Fibroblast of peridontal ligament (primary cell): ENCODE data around the gene TAPBP.
A peak's percentile ranks its signal among the peaks of the same experiment; 100 is the strongest.
"Not testable (repeated sequence)": the region's sequence is repeated elsewhere in the genome, so short reads cannot be mapped to it uniquely, and the experiment has no call there.

ENCODE experiments used
- DNase-seq: peaks from one replicate; pipeline ENCODE4 v3.0.0-alpha.2; 2010; ENCODE audit errors: extremely low read depth

Gene TAPBP

DNA sequence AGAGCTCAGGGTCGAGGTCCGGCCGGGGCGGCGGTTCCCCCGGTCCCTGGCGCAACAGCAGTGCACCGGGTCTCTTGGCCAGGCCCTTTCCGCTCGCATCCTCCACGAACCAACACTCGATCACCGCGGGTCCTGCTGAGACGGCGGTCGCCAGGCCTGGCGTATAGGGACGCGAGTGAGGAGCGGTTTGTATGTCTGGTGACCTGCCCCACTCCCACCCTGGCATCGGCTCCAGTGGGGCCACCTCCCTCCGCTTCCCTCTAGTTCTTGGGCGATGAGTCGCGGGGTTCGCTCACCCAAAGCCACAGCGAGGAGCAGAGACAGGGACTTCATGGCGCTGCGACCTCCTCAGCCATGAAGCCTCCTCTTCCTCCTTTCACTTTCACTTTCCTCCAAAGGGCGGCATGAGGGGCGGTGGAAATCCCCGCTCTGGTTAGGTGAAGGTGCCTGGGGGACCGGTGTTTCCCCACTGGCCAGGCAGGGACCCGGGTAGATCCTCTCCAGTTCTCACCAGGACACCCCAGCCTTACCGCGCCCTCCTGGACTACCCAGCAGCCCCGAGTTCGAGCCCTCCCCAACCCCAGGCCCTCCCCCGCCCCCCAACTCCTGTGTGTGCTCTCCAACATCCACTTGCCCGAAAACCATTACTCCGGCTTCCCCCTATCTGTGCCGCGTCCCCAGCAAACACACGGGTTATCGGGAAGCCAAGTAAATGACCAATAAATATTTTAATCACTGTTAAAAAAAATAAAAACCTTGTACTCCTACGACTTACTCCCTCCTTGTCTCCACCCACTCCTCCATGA is at the start of gene TAPBP:
TAPBP (minus strand) TSS at position 370 of the 806 bp plus-strand sequence; CDS start at position 333, 37 bp downstream.
- DNase-seq = peak; percentile 55

DNA sequence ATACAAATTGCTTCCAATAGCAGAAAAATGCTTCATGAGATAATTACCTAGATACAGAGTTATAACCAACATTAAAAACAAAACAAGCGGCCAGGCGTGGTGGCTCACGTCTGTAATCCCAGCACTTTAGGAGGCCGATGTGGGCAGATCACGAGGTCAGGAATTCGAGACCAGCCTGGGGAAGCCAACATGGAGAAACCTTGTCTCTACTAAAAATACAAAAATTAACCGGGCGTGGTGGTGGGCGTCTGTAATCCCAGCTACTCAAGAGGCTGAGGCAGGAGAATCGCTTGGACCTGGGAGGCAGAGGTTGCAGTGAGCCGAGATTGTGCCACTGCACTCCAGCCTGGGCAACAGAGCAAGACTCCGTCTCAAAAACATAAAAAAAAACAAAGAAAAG is 49.6 kb upstream of the TAPBP start:
- not testable (repeated sequence) for DNase-seq

DNA sequence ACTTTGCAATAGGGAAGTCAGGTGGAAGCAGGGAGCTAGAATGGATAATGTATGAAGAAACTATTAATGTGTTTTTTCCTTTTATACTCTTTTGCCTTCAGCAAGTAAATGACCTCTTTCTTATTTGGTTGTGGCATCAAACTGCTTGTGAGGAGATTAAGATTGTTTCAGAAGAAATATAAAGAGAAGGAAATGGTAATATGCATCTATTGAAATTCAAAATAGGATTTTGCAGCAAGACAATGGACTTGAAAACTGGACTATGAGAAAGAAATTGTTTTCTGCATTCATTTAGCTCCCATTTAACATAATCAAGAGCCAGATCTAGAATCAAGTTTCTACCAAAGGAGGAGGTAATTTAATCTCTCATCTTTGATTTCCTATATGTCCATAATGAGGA is 45.5 kb upstream of the TAPBP start:
- DNase-seq = no peak

DNA sequence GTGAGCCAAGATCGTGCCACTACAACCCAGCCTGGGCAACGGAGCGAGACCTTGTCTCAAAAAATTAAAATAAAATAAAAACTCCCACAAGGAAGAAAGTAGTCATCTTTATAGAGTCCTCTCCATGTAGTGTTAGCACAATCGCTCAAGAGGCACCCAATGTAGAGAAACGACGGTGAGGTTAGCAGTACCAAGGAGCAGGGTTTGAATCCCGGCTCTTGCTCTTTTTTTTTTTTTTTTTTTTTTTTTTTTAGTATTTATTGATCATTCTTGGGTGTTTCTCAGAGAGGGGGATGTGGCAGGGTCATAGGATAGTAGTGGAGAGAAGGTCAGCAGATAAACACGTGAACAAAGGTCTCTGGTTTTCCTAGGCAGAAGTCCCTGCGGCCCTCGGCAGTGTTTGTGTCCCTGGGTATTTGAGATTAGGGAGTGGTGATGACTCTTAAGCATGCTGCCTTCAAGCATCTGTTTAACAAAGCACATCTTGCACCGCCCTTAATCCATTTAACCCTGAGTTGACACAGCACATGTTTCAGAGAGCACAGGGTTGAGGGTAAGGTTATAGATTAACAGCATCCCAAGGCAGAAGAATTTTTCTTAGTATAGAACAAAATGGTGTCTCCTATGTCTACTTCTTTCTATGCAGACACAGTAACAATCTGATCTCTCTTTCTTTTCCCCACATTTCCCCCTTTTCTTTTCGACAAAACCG is 43.4 kb upstream of the TAPBP start:
- not testable (repeated sequence) for DNase-seq

DNA sequence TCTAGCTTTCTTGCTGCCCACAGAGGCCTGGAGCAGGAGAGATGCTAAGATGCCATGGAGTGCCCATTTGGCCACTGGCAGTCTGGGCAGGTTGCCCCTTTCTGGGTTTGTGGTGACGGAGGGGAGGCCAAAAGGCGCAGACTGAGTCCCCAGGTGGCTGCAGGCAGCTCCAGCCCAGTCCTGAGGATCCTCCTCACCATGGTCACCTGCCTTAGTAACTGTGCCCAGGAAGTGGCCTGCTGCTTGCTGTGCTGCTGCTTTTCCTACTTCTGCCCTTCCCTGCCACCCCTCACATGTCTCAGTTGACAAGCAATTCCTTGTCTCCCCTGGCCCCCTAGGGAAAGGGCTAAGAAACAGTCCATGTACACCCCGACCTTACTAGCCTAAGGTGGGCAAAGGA is 42.4 kb upstream of the TAPBP start:
- no peak for DNase-seq

DNA sequence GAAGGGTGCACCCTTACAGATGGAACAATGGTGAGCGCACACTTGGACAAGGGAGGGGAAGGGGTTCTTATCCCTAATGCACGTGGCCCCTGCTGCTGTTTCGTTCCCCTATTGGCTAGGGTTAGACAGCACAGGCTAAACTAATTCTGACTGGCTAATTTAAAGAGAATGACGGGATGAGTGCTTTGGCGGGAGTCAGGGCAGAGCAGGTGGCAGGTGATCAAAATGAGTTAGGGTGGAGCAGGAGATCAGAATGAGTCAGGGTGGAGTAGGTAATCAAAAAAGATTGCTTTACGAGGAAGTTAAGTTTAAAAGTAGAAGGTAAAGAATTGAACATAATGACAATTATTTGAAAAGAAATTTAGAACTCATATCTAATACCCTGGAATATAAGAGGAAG is 42.0 kb upstream of the TAPBP start:
- not testable (repeated sequence) for DNase-seq

DNA sequence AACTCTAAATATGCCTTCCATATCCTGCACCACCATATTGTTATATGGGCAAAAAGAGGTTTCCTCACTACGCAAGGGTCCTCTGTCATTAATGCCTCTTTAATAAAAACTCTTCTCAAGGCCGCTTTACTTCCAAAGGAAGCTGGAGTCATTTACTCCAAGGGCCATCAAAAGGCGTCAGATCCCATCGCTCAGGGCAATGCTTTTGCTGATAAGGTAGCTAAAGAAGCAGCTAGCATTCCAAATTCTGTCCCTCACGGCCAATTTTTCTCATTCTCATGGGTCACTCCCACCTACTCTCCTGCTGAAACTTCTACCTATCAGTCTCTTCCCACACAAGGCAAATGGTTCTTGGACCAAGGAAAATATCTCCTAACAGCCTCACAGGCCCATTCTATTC is 33.9 kb upstream of the TAPBP start:
- no peak for DNase-seq

DNA sequence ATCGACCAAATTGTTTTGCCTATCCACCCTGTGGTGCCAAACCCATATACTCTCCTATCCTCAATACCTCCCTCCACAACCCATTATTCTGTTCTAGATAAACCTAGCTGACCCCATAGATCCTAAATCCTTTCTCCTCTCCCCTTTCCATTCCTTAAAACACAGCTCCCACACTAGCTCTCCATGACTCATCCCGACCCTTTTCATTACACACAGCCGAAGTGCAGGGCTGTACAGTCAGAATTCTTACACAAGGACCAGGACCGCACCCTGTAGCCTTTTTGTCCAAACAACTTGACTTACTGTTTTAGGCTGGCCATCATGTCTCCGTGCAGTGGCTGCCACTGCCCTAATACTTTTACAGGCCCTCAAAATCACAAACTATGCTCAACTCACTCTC is 33.1 kb upstream of the TAPBP start:
- DNase-seq = peak; percentile 60

DNA sequence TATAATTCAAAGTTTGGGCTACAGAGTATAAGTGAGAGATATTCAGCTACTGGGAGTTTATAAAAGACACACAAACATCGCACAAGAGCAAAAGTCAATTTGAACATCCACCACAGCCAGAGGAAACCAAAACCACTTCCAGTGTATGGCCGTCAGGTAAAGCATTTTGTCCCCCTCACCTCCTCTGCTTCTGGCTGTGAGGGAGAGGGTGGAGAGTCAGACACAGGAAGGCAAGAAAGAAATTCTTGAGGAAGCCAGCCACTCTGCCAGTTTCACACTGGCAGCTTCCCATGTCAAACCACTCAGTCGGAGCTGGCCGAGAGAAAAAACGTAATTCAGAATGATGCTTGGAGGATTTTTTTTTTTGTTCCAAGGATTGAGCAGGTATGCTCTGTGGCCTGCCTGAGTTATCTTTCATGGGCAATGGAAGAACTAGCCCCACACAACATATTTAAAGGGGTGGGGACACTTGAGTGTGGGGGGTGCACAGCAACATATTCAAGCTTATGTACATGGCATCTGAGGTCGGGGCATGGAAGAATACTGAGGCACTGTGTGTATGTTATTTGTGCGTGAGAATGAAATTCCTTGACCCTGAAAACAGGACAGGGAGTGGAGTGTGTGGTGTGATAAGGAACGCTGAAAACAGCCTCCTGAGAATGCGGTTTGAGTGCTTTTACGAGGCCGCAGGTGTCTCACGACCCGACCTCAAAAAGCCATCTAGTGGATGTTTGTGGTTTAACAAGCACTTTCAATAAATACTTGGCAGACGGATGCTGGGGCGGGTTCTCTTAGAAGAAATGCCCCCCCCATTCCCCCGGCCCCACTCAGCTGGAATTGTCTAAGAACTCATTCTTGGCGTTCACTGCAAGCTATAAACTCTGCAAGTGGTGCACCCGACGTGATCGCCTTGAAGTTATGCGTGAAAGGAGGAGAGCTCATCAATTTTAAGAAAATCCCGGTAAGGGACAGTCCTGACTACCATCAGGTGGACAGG is 31.1 kb upstream of the TAPBP start:
- peak; percentile 75 for DNase-seq

DNA sequence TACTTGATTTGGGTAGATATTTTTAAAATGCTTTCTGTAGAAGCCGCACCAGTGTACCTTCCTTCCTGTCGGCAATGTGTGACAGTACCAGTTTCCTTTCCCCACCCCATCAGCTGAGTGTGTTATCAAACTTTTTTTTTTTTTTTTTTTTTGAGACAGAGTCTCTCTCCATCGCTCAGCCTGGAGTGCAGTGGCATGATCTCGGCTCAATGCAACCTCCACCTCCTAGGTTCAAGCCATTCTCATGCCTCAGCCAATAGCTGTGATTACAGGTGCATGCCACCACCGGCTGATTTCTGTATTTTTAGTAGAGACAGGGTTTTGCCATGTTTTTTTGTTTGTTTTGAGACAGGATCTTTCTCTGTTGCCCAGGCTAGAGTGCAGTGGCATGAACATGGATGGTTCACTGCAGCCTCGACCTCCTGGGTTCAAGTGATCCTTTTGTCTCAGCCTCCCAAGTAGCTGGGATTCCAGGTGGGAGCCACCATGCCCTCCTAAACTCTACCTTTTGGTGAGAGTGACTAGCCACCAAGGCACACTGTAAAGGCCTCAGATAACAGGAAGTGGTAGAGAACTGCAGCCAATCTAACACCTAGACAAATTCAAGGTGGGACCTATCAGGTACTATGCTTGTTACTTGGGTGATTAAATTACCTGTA is 30.2 kb upstream of the TAPBP start:
- no peak for DNase-seq

DNA sequence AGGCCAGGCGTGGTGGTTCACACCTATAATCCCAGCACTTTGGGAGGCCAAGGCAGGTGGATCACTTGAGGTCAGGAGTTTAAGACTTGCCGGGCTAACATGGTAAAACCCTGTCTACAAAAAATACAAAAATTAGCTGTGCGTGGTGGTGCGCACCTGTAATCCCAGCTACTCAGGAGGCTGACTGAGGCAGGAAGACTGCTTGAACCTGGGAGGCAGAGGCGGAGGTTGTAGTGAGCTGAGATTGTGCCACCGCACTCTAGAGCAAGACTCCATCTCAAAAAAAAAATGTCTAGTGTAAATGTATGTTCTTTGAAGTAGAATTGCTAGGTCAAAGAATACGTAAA is 29.7 kb upstream of the TAPBP start:
- DNase-seq = not testable (repeated sequence)

DNA sequence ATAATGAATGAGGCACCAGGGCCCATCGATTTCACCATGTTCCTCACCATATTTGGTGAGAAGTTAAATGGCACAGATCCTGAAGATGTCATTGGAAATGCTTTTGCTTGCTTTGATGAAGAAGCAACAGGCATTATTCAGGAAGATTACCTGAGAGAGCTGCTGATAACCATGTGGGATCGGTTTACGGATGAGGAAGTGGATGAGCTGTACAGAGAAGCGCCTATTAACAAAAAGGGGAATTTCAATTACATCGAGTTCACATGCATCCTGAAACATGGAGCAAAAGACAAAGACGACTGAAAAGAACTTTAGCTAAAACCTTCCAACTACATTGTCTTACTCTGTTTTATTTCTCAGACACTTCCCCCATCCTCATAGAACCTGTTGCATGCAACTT is 25.3 kb upstream of the TAPBP start:
- DNase-seq = no peak

DNA sequence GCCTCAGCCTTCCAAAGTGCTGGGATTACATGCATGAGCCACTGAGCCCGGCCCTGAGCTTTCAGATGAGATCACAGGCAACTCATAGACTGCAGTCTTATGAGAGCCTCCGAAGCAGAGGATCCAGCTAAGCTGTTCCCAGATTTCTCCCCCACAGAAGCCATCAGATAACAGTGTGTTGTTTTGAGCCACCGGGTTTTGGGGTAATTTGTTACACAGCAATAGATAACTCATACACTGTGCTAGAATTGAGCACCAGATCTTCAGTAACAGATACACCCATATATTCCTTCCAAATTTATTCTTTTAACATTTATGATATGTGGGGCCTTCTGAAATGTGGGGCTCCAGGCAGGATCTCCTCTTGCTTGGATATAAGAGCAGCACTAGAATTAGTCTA is 22.6 kb upstream of the TAPBP start:
- no peak for DNase-seq

DNA sequence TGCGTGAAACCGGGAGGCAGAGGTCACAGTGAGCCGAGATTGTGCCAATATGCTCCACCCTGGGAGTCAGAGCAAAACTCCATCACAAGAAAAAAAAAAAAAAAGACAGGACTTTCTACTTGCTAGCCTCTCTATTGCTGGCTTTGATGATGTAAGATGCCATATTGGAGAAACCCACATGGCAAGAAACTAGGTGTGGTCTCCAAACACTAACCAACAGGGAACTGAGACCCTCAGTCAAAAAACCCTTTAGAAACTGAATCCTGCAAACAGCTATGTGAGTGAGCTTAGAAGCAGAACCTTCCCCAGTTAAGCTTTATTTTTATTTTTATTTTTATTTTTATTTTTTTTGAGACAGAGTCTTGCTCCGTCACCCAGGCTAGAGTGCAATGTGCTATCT is 22.0 kb upstream of the TAPBP start:
- no peak for DNase-seq

DNA sequence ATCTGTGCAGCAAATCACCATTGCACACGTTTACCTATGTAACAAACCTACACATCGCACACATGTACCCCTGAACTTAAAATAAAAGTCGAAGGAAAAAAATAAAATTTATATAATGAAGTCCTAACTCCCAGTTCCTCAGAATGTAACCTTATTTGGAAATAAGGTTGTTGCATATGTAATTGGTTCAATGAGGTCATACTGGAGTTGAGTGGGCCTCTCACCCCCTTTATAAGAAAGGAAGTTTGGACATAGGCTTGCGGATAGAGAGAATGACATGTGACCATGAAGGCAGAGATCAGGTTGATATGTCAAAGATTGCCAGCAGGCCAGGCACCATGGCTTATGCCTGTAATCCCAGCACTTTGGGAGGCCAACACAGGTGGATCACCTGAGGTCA is 19.8 kb upstream of the TAPBP start:
- no peak for DNase-seq

DNA sequence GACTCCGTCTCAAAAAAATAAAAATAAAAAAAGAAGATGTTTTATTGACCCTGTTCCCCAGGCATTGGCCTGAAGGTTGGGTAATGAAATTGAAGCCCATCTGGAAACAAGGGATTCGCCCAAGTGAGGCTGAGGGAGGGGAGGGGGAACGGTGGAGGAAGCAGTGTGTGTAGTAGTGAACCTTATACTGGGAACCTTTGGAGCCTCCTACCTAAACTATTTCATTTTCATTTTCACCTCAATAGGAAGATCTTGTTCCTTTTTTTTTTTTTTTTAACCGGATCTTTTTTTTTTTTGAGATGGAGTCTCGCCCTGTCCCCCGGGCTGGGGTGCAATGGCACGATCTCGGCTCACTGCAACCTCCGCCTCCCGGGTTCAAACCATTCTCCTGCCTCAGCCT is 16.9 kb upstream of the TAPBP start:
- DNase-seq = no peak

DNA sequence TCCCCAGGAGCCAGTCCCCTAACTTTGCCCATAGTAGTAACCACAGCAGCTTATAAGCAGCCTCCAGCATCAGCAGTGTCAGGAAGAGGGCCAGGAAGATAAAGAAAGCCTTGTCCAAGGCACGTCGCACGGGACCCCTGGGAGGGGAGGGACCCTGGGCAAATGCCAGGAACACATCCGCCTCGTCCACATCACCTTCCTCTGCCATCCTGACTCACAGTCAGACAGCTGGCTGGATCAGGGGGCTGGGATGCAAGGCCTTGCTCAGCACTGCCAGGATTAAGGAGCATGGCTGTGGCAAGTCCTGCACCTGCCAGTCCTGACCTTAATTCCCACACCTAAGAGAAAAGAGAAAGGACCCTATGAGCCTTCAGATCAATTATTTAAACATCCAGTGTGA is 15.2 kb upstream of the TAPBP start:
- no peak for DNase-seq

DNA sequence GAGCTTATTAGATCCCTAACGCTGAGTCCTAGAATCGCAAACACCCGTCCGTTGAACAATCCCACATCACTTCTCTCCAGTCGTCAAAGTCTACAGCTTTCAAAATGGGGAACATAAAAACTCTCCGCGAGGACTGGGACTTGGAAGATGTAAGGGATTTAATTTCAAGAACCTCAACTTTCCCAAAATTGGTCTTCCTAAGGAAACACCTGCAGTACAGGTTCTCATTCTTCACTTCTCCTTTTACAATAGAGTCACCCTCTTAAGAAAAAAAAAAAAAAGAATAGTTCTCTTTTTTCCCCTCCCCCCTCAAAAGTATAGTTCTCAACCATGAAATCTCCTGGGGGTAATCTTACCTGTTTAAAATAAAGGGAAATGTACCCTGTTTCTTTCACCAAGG is 10.2 kb upstream of the TAPBP start:
- no peak for DNase-seq

DNA sequence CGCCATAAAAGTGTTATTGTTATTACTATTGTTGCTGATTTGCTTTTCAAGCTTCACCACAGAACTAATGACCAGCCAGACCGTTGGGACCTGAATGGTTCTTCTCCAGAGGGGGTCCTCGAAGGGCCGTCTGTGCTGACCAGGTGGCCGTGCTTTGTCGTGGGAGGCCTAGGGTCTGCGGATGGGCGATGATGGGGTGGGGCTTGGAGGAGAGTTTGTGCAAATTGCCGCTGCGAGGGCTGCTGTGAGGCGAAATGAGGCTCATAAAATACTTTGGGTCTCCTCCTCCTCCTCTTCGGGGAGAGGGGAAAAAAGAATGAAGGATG is 9.7 kb upstream of the TAPBP start:
- no peak for DNase-seq

DNA sequence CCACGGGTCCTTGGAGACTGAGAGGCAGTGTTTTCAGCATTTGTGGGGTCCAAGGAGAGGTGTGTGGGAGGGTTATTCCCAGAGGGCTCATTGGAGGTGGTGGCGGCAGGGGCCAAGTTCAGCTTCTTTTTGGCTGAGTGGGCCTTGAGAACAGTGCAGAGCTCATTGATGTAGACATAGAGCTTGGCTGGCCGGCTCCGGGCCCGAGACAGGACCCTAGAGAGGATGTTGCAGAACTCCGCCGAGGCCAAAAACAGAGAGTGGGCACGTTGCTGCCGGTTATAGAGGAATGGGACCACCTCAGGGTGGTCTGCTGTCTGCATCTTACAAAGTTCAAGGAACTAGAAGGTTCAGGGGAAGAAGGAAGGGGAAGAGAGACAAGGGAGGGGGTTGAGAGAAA is 7.3 kb upstream of the TAPBP start:
- no peak for DNase-seq

DNA sequence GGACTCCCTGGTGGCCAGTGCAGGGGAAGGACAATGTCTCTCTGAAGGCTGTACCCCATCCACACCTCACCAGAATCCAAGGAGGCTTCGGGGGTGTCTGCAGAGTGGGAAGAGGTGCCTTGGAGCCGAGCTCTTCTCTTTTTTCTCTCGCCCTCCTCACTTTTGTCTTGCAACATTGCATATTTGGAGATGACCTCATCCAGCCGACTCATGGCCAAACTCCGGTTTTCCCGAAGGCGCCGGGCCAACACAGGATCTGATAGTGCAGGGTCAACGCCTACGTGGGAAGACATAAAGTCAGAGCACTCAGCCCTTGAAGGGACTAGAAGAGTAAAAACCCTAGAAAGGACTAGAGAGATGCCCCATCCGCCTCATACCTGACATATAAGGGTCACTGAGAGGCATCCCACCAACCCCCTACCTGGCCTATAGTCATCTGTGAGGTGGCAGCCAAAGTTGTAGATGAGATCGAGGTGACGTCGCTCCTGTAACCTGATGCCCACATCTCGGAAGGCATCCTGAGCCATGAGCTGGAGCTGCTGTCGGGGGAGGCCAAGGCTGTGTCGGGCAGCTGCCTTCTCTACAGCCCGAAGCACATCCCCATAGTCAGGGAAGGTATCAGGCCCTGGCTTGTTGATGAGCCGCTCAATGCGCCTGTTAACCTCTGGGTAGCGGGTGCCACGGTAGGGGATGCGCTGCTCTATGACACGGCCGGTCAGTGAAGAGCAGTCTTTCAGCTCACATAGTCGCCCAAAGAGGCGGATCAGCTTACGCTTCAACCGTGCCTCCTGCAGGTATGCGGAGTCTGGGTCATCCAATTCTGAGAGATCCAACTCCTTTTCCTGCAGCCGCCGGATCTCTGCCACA is 6.7 kb upstream of the TAPBP start:
- peak; percentile 93 for DNase-seq
